Common myeloid progenitor, CD34-positive (primary cell): Measurements from ENCODE around the gene LRRC49.
"Not testable (repeated sequence)": the region's sequence is repeated elsewhere in the genome, so short reads cannot be mapped to it uniquely, and the experiment has no call there.

Experiments used
- CTCF ChIA-PET: fragments of 350-600 bp; sonication (Branson Sonifier 250); formaldehyde crosslinking; loops from one replicate; lab custom pipeline; 2021; ENCODE audit warnings: antibody characterized with exemption; lab: Charles Lee
- POLR2A ChIA-PET: fragments of 350-600 bp; sonication (Branson Sonifier 250); formaldehyde crosslinking; loops from one replicate; lab custom pipeline; 2021; ENCODE audit warnings: antibody characterized with exemption; lab: Charles Lee
- DNase-seq, 3 donors: peaks; one replicate each; pipeline versions ENCODE4 v3.0.0 to v3.0.0-alpha.2; 2013
- H3K27ac ChIP-seq, 2 experiments: 1 replicate in 1 of 2; 2 replicates in 1 of 2; pipeline ENCODE4 v1.7.0; 2013; ENCODE audit warnings: inconsistent platforms in 2 of 2, low read length in 2 of 2, mild to moderate bottlenecking in 2 of 2, low read depth in 1 of 2, moderate library complexity in 1 of 2; ENCODE audit not compliant: severe bottlenecking in 2 of 2, insufficient read depth in 1 of 2, poor library complexity in 1 of 2
- H3K27me3 ChIP-seq, 5 experiments: replicated peaks in 2 of 5; 1 replicate in 3 of 5; 2 replicates in 2 of 5; pipeline versions ENCODE4 v1.6.1 to v1.7.0; 2013; ENCODE audit warnings: low read length in 4 of 5, mild to moderate bottlenecking in 2 of 5, moderate library complexity in 2 of 5, inconsistent platforms in 1 of 5; ENCODE audit not compliant: insufficient read depth in 5 of 5, control insufficient read depth in 4 of 5
- H3K36me3 ChIP-seq, 4 experiments: 1 replicate in 2 of 4; 2 replicates in 2 of 4; pipeline versions ENCODE4 v1.6.1 to v1.7.0; 2013; ENCODE audit warnings: low read length in 3 of 4, control low read depth in 1 of 4, mild to moderate bottlenecking in 1 of 4; ENCODE audit not compliant: control insufficient read depth in 4 of 4, insufficient read depth in 4 of 4
- H3K4me1 ChIP-seq, 4 experiments: 1 replicate in 3 of 4; 2 replicates in 1 of 4; pipeline versions ENCODE4 v1.6.1 to v1.7.1; 2013; ENCODE audit warnings: low read length in 3 of 4, mild to moderate bottlenecking in 3 of 4, control low read depth in 1 of 4, inconsistent platforms in 1 of 4, moderate library complexity in 1 of 4; ENCODE audit not compliant: control insufficient read depth in 4 of 4, insufficient read depth in 4 of 4; ENCODE audit errors: control extremely low read depth in 1 of 4
- H3K4me3 ChIP-seq, 7 experiments: 1 replicate in 4 of 7; 2 replicates in 3 of 7; pipeline versions ENCODE4 v1.5.1 to v1.7.0; 2013; ENCODE audit warnings: mild to moderate bottlenecking in 7 of 7, low read length in 6 of 7, moderate library complexity in 6 of 7, inconsistent platforms in 2 of 7, low read depth in 2 of 7, control low read depth in 1 of 7; ENCODE audit not compliant: insufficient read depth in 4 of 7, control insufficient read depth in 1 of 7; ENCODE audit errors: extremely low read depth in 1 of 7
- H3K9me3 ChIP-seq, 5 experiments: 1 replicate in 4 of 5; 2 replicates in 1 of 5; pipeline versions ENCODE4 v1.6.1 to v1.7.1; 2013; ENCODE audit warnings: low read length in 4 of 5, mild to moderate bottlenecking in 2 of 5, inconsistent platforms in 1 of 5, low read depth in 1 of 5, moderate library complexity in 1 of 5; ENCODE audit not compliant: control insufficient read depth in 4 of 5, insufficient read depth in 2 of 5; ENCODE audit errors: control extremely low read depth in 1 of 5
- WGBS: methylation state at CpG from one replicate; pipeline ENCODE4 v1.1.5; 2013; ENCODE audit not compliant: insufficient coverage; 5-methylcytosine and 5-hydroxymethylcytosine counted together

LRRC49 gene

DNA sequence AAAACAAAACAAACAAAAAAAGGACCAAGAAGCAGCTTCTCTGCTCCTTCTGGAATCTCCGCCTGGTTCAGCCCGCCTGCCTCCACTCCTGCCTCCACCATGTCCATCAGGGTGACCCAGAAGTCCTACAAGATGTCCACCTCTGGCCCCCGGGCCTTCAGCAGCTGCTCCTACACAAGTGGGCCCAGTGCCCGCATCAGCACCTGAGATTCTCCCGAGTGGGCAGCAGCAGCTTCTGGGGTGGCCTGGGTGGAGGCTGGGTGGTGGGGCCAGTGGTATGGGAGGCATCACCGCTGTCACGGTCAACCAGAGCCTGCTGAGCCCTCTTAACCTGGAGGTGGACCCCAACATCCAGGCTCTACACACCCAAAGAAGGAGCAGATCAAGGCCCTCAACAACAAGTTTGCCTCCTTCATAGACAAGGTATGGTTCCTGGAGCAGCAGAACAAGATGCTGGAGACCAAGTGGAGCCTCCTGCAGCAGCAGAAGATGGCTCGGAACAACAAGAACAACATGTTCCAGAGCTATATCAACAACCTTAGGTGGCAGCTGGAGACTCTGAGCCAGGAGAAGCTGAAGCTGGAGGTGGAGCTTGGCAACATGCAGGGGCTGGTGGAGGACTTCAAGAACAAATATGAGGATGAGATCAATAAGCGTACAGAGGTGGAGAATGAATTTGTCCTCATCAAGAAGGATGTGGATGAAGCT, 33.9 kb upstream of the LRRC49 start:
- 96% methylated on average over 5 of the region's 9 CpGs for WGBS
- H3K9me3 ChIP-seq, H3K27ac ChIP-seq, H3K36me3 ChIP-seq, DNase-seq, POLR2A ChIA-PET, H3K4me1 ChIP-seq, H3K4me3 ChIP-seq: not testable (repeated sequence)
- peaks cover 3 to 32% (median 11%) of the 10 kb centered on the region in 5 experiments for H3K27me3 ChIP-seq
- CTCF ChIA-PET: interaction anchor here (1.1 to 2.3 kb wide), 2 partner anchors 12 to 15 kb away, joined by 3 to 10 read pairs; no protein-coding TSS in a partner anchor

DNA sequence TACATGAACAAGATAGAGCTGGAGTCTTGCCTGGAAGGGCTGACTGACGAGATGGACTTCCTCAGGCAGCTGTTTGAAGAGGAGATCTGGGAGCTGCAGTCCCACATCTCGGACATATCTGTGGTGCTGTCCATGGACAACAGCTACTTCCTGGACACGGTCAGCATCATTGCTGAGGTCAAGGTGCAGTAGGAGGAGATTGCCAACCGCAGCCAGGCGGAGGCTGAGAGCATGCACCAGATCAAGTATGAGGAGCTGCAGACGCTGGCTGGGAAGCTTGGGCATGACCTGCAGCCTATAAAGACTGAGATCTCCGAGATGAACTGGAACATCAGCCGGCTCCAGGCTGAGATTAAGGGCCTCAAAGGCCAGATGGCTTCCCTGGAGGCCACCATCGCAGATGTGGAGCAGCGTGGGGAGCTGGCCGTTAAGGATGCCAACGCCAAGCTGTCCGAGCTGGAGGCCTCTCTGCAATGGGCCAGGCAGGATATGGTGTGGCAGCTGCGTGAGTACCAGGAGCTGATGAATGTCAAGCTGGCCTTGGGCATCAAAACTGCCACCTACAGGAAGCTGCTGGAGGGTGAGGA, 33.2 kb upstream of the LRRC49 start:
- 96% methylated on average over 14 of the region's 14 CpGs for WGBS
- Histone ChIP-seq H3K36me3 (no peaks in the 10 kb centered on the region), H3K4me1 (peaks cover 0 to 1% (median 1%) of the 10 kb centered on the region in 4 experiments), H3K4me3 (no peak overlapping the region), H3K9me3 (no peaks in the 10 kb centered on the region), H3K27me3 (peaks cover 3 to 28% (median 11%) of the 10 kb centered on the region in 5 experiments), H3K27ac (no peak overlapping the region)
- POLR2A ChIA-PET: interaction anchor here (0.6 kb wide), 1 partner anchor 477 kb away, joined by 4 read pairs; no protein-coding TSS in a partner anchor
- no peak for DNase-seq
- CTCF ChIA-PET: interaction anchor here (1.1 to 2.3 kb wide), 3 partner anchors 10 to 15 kb away, joined by 3 to 10 read pairs (median 3); no protein-coding TSS in a partner anchor

DNA sequence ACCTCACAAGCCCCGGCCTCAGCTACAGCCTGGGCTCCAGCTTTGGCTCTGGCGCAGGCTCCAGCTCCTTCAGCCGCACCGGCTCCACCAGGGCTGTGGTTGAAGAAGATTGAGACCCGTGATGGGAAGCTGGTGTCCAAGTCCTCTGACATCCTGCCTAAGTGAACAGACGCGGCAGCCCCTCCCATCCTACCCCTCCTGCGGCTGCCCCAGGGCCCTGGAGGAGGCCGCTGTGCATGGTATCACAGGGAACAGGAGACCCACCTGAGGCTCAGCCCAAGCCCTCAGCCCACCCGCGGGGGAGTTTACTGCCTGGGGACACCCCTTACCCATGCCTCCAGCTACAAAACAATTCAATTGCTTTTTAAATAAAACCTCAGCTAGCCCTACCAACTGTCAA, 32.6 kb upstream of the LRRC49 start:
- Histone ChIP-seq H3K4me1 (no peaks in the 10 kb centered on the region), H3K27ac (no peak overlapping the region), H3K27me3 (peaks cover 0 to 24% (median 8%) of the 10 kb centered on the region in 5 experiments), H3K36me3 (no peaks in the 10 kb centered on the region), H3K4me3 (no peak overlapping the region), H3K9me3 (no peaks in the 10 kb centered on the region)
- CTCF ChIA-PET: interaction anchor here (1.3 to 2.3 kb wide), 2 partner anchors 10 to 14 kb away, joined by 3 to 10 read pairs; no protein-coding TSS in a partner anchor
- WGBS: 100% methylated on average over 5 of the region's 11 CpGs
- no peak for DNase-seq
- POLR2A ChIA-PET: interaction anchor here (0.6 kb wide), 1 partner anchor 477 kb away, joined by 4 read pairs; no protein-coding TSS in a partner anchor

DNA sequence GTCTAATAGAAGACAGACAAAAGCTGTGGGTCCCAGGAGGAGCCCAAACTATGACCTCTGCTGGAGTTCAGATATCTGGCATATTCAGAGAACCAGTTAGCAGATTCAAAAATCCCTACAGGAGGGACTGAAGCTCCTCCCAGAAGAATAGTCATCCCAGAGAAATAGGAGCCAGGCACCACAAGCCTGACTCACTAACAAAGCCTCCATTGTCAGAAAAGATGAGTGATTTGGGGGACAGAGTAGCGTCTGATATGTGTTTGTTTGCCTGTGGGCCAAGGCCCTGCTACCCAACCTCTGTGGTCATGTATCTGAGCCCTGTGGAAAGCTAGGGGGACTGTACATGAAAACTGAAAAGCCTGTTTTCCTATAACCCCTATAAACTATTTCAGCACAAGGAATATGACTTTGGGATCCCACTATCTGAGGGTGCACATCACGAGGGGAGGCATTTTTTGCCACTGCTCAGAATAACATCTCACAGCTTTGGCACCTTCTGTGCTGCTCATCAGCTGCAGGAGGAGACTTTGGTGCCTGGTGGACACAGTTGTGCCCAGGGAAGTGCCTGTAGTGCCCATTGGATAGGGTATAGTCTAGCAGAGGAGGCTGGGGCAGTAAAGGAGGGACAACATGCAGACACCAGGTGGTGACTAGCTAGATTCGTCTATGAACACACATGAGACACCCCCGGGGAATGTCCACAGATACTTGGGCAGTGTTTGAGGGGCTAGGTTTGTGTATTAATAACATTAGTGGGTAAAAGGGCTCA, 29.0 kb upstream of the LRRC49 start:
- no peak overlapping the region for H3K27ac ChIP-seq
- no peaks in the 10 kb centered on the region for H3K4me1 ChIP-seq
- ChIA-PET CTCF (no interaction called here), POLR2A (no interaction called here)
- H3K4me3 ChIP-seq: no peak overlapping the region
- H3K9me3 ChIP-seq: no peaks in the 10 kb centered on the region
- peaks cover 0 to 9% (median 0%) of the 10 kb centered on the region in 5 experiments for H3K27me3 ChIP-seq
- no peak for DNase-seq
- H3K36me3 ChIP-seq: no peaks in the 10 kb centered on the region
- WGBS: 93% methylated on average over 3 of the region's 4 CpGs

DNA sequence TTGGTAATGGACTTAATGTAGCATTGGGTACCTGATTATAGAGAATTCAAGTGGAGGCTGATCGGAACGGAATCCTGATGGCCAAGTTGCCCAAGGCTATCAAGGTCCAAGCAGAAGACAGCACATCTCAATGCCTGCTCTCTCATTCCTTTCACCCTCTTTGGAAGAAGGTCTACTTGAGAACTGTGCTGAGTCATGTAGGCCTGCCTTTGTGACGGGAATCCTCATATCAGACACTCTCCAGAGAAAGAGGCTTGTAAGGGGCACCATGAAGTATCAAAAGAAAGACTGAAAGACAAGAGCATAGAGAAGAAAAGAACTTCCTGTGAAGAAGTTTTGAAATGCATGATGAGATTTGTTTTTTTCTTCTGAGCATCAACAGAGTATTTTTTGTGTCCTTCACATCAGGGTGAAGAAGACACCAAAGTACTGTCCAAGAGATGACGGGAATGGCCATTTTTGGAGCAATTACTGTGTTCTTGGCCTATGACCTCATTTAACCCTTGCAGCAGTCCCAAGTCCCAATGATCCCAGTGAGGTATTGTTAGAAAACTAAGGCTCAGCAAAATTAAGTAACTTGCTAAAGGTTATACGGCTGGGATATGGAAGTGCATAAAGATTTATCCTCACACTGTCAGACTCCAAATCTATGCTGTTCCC, 25.5 kb upstream of the LRRC49 start:
- Histone ChIP-seq H3K4me3 (no peak overlapping the region), H3K4me1 (no peaks in the 10 kb centered on the region), H3K36me3 (no peaks in the 10 kb centered on the region), H3K27ac (no peak overlapping the region), H3K27me3 (peaks cover 0 to 10% (median 0%) of the 10 kb centered on the region in 5 experiments), H3K9me3 (no peaks in the 10 kb centered on the region)
- 100% methylated on average over 2 of the region's 5 CpGs for WGBS
- ChIA-PET POLR2A (no interaction called here), CTCF (no interaction called here)
- no peak for DNase-seq

DNA sequence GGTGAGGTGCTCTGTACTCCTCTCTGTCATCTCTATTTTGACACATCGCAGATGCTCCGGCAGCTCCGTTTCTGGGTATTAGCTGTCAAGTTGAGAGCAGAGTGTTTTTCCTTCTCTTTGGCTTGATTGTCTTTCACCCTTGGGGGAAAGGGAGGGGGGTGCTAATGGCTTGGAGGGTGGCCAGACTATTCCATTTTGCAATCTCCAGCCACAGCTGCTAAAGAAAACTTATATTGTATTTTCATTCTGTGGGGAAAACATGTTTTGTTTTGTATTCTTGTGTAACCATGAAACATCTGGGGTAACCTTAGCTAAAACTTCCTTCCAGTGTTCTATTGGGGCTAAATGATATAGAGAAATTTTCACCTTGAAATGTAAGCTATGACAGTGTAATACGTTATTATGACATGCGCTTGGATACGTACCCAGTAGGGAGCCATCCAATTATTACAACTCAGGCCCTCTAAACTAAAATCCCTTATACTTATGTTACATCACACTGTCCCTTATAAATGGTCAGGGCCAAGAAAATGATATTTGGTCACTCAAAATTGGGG, 24.6 kb upstream of the LRRC49 start:
- no peak for DNase-seq
- peaks cover 0 to 10% (median under 1%) of the 10 kb centered on the region in 5 experiments for H3K27me3 ChIP-seq
- no peak overlapping the region for H3K4me3 ChIP-seq
- 80% methylated on average over 2 of the region's 6 CpGs for WGBS
- no peak overlapping the region for H3K27ac ChIP-seq
- ChIA-PET CTCF (no interaction called here), POLR2A (no interaction called here)
- no peaks in the 10 kb centered on the region for H3K9me3 ChIP-seq
- H3K4me1 ChIP-seq: no peaks in the 10 kb centered on the region
- no peaks in the 10 kb centered on the region for H3K36me3 ChIP-seq
